ENCODE data around the gene CRHR1.

Gene CRHR1

GRCh38 chr17:45786349-45786748 lies 2.2 kb downstream of the CRHR1 start:
- Histone ChIP-seq H3K79me2 (ENCODE audit: control insufficient read depth, insufficient read depth, low read length, poor library complexity) (no peaks in the 10 kb centered on the region), H3K4me1 (ENCODE audit: control insufficient read depth in 1 of 2, insufficient read depth in 2 of 2, low read length in 2 of 2) (peaks cover 10 to 24% of the 10 kb centered on the region in 2 experiments), H3K27ac (ENCODE audit: low read depth, low read length) (no peak overlapping the region), H4K91ac (ENCODE audit: low read depth, low read length) (no peak overlapping the region), H3K4me3 (ENCODE audit: low read depth, low read length) (no peak overlapping the region), H2BK12ac (ENCODE audit: low read length) (no peak overlapping the region), H3K27me3 (ENCODE audit: insufficient read depth, low read length) (peaks cover 29% of the 10 kb centered on the region), H3K14ac (ENCODE audit: low read length) (no peak overlapping the region), H3K23ac (ENCODE audit: low read length) (no peak overlapping the region), H3K4me2 (ENCODE audit: low read length) (no peak overlapping the region), H4K8ac (ENCODE audit: low read depth, low read length) (no peak overlapping the region), H4K12ac (ENCODE audit: low read depth, low read length) (no peak overlapping the region), H2AFZ (ENCODE audit: insufficient read depth, low read length, poor library complexity) (no peak overlapping the region), H2BK5ac (ENCODE audit: low read depth, low read length, poor library complexity) (no peak overlapping the region), H2BK120ac (ENCODE audit: insufficient read depth, low read length, poor library complexity) (no peak overlapping the region), H3K79me1 (ENCODE audit: low read length) (no peaks in the 10 kb centered on the region), H3K9me3 (ENCODE audit: insufficient read depth, low read depth, low read length) (no peaks in the 10 kb centered on the region), H3K9ac (ENCODE audit: low read length) (no peak overlapping the region), H3K18ac (ENCODE audit: low read length) (no peak overlapping the region), H3K4ac (ENCODE audit: low read depth, low read length) (no peak overlapping the region), H3K36me3 (ENCODE audit: control insufficient read depth in 1 of 2, insufficient read depth in 2 of 2, low read length in 2 of 2) (no peaks in the 10 kb centered on the region), H2AK5ac (ENCODE audit: low read length) (no peak overlapping the region)
- WGBS (ENCODE audit: extremely low coverage, insufficient coverage, insufficient read length): no CpG with 5 or more reads among the region's 3 CpGs
- DNase-seq: no peak

GRCh38 chr17:45787044-45787443 lies 2.9 kb downstream of the CRHR1 start:
- no peak overlapping the region for H3K4me3 ChIP-seq (ENCODE audit: low read depth, low read length)
- no peak overlapping the region for H2AFZ ChIP-seq (ENCODE audit: insufficient read depth, low read length, poor library complexity)
- H3K36me3 ChIP-seq (ENCODE audit: control insufficient read depth in 1 of 2, insufficient read depth in 2 of 2, low read length in 2 of 2): no peaks in the 10 kb centered on the region
- no CpG with 5 or more reads among the region's 3 CpGs for WGBS (ENCODE audit: extremely low coverage, insufficient coverage, insufficient read length)
- no peaks in the 10 kb centered on the region for H3K9me3 ChIP-seq (ENCODE audit: insufficient read depth, low read depth, low read length)
- H3K27ac ChIP-seq (ENCODE audit: low read depth, low read length): no peak overlapping the region
- no peak overlapping the region for H3K4ac ChIP-seq (ENCODE audit: low read depth, low read length)
- peaks cover 10 to 24% of the 10 kb centered on the region in 2 experiments for H3K4me1 ChIP-seq (ENCODE audit: control insufficient read depth in 1 of 2, insufficient read depth in 2 of 2, low read length in 2 of 2)
- H2BK12ac ChIP-seq (ENCODE audit: low read length): no peak overlapping the region
- DNase-seq: no peak
- no peak overlapping the region for H2AK5ac ChIP-seq (ENCODE audit: low read length)
- no peak overlapping the region for H3K23ac ChIP-seq (ENCODE audit: low read length)
- no peak overlapping the region for H3K18ac ChIP-seq (ENCODE audit: low read length)
- no peak overlapping the region for H4K8ac ChIP-seq (ENCODE audit: low read depth, low read length)
- no peak overlapping the region for H3K4me2 ChIP-seq (ENCODE audit: low read length)
- H2BK5ac ChIP-seq (ENCODE audit: low read depth, low read length, poor library complexity): no peak overlapping the region
- H3K9ac ChIP-seq (ENCODE audit: low read length): no peak overlapping the region
- no peak overlapping the region for H2BK120ac ChIP-seq (ENCODE audit: insufficient read depth, low read length, poor library complexity)
- H4K91ac ChIP-seq (ENCODE audit: low read depth, low read length): no peak overlapping the region
- no peak overlapping the region for H4K12ac ChIP-seq (ENCODE audit: low read depth, low read length)
- peaks cover 29% of the 10 kb centered on the region for H3K27me3 ChIP-seq (ENCODE audit: insufficient read depth, low read length)
- H3K14ac ChIP-seq (ENCODE audit: low read length): no peak overlapping the region
- H3K79me1 ChIP-seq (ENCODE audit: low read length): no peaks in the 10 kb centered on the region
- H3K79me2 ChIP-seq (ENCODE audit: control insufficient read depth, insufficient read depth, low read length, poor library complexity): no peaks in the 10 kb centered on the region

- no peak overlapping the region for H2BK12ac ChIP-seq (ENCODE audit: low read length)
- DNase-seq: no peak
- no peak overlapping the region for H4K91ac ChIP-seq (ENCODE audit: low read depth, low read length)
- H3K27me3 ChIP-seq (ENCODE audit: insufficient read depth, low read length): peaks cover 27% of the 10 kb centered on the region
- no peak overlapping the region for H2BK5ac ChIP-seq (ENCODE audit: low read depth, low read length, poor library complexity)
- no peaks in the 10 kb centered on the region for H3K79me1 ChIP-seq (ENCODE audit: low read length)
- H3K4ac ChIP-seq (ENCODE audit: low read depth, low read length): no peak overlapping the region
- H3K27ac ChIP-seq (ENCODE audit: low read depth, low read length): no peak overlapping the region
- no peak overlapping the region for H3K4me2 ChIP-seq (ENCODE audit: low read length)
- no peak overlapping the region for H4K12ac ChIP-seq (ENCODE audit: low read depth, low read length)
- H4K8ac ChIP-seq (ENCODE audit: low read depth, low read length): no peak overlapping the region
- H2AFZ ChIP-seq (ENCODE audit: insufficient read depth, low read length, poor library complexity): no peak overlapping the region
- peaks cover 10 to 24% of the 10 kb centered on the region in 2 experiments for H3K4me1 ChIP-seq (ENCODE audit: control insufficient read depth in 1 of 2, insufficient read depth in 2 of 2, low read length in 2 of 2)
- H3K23ac ChIP-seq (ENCODE audit: low read length): no peak overlapping the region
- no peak overlapping the region for H2AK5ac ChIP-seq (ENCODE audit: low read length)
- no peak overlapping the region for H3K9ac ChIP-seq (ENCODE audit: low read length)
- no peak overlapping the region for H3K4me3 ChIP-seq (ENCODE audit: low read depth, low read length)
- no peak overlapping the region for H3K14ac ChIP-seq (ENCODE audit: low read length)
- no peaks in the 10 kb centered on the region for H3K79me2 ChIP-seq (ENCODE audit: control insufficient read depth, insufficient read depth, low read length, poor library complexity)
- H3K18ac ChIP-seq (ENCODE audit: low read length): no peak overlapping the region
- no peak overlapping the region for H2BK120ac ChIP-seq (ENCODE audit: insufficient read depth, low read length, poor library complexity)
- no CpG with 5 or more reads among the region's 11 CpGs for WGBS (ENCODE audit: extremely low coverage, insufficient coverage, insufficient read length)
- no peaks in the 10 kb centered on the region for H3K9me3 ChIP-seq (ENCODE audit: insufficient read depth, low read depth, low read length)
- H3K36me3 ChIP-seq (ENCODE audit: control insufficient read depth in 1 of 2, insufficient read depth in 2 of 2, low read length in 2 of 2): no peaks in the 10 kb centered on the region
Observed at GRCh38 chr17:45787656-45788055, 3.5 kb downstream of the CRHR1 start.

GRCh38 chr17:45788057-45788456 lies 3.9 kb downstream of the CRHR1 start:
- no CpG with 5 or more reads among the region's 3 CpGs for WGBS (ENCODE audit: extremely low coverage, insufficient coverage, insufficient read length)
- no peak overlapping the region for H3K27ac ChIP-seq (ENCODE audit: low read depth, low read length)
- no peak for DNase-seq

More at GRCh38 chr17:45788057-45788456, 3.9 kb downstream of the CRHR1 start:
- no peak overlapping the region for H2AFZ ChIP-seq (ENCODE audit: insufficient read depth, low read length, poor library complexity)
- no peaks in the 10 kb centered on the region for H3K79me2 ChIP-seq (ENCODE audit: control insufficient read depth, insufficient read depth, low read length, poor library complexity)
- H4K91ac ChIP-seq (ENCODE audit: low read depth, low read length): no peak overlapping the region
- H3K27me3 ChIP-seq (ENCODE audit: insufficient read depth, low read length): peaks cover 23% of the 10 kb centered on the region
- H3K4me2 ChIP-seq (ENCODE audit: low read length): no peak overlapping the region
- no peak overlapping the region for H2BK5ac ChIP-seq (ENCODE audit: low read depth, low read length, poor library complexity)
- no peak overlapping the region for H2BK12ac ChIP-seq (ENCODE audit: low read length)
- H3K4me3 ChIP-seq (ENCODE audit: low read depth, low read length): no peak overlapping the region
- peaks cover 10 to 24% of the 10 kb centered on the region in 2 experiments for H3K4me1 ChIP-seq (ENCODE audit: control insufficient read depth in 1 of 2, insufficient read depth in 2 of 2, low read length in 2 of 2)
- H3K79me1 ChIP-seq (ENCODE audit: low read length): no peaks in the 10 kb centered on the region
- H3K14ac ChIP-seq (ENCODE audit: low read length): no peak overlapping the region
- H2BK120ac ChIP-seq (ENCODE audit: insufficient read depth, low read length, poor library complexity): no peak overlapping the region
- no peak overlapping the region for H3K9ac ChIP-seq (ENCODE audit: low read length)
- no peaks in the 10 kb centered on the region for H3K36me3 ChIP-seq (ENCODE audit: control insufficient read depth in 1 of 2, insufficient read depth in 2 of 2, low read length in 2 of 2)
- H4K8ac ChIP-seq (ENCODE audit: low read depth, low read length): no peak overlapping the region
- no peaks in the 10 kb centered on the region for H3K9me3 ChIP-seq (ENCODE audit: insufficient read depth, low read depth, low read length)
- H4K12ac ChIP-seq (ENCODE audit: low read depth, low read length): no peak overlapping the region
- H3K23ac ChIP-seq (ENCODE audit: low read length): no peak overlapping the region
- no peak overlapping the region for H3K18ac ChIP-seq (ENCODE audit: low read length)
- no peak overlapping the region for H2AK5ac ChIP-seq (ENCODE audit: low read length)
- H3K4ac ChIP-seq (ENCODE audit: low read depth, low read length): no peak overlapping the region

Measured in trophoblast cell (in vitro differentiated cells and primary cell).